GM12891 (cell line): ENCODE results near the gene TNS1.

Experiments
- DNase-seq: peaks from one replicate; pipeline ENCODE4 v3.0.0; 2011; ENCODE audit warnings: low spot score; ENCODE audit not compliant: insufficient read length
- FAIRE-seq: peaks from 2 replicates; lab custom pipeline; 2011; peaks lifted over from hg19 to GRCh38; lab: Jason Lieb, UNC
- PAX5 ChIP-seq: IDR thresholded peaks from 2 replicates; pipeline ENCODE4 v1.6.1; 2011; ENCODE audit warnings: low read length, moderate library complexity, mild to moderate bottlenecking; ENCODE audit not compliant: insufficient read depth, severe bottlenecking
- POLR2A ChIP-seq: IDR thresholded peaks from 2 replicates; pipeline ENCODE4 v1.6.1; 2011; ENCODE audit warnings: low read depth, low read length, control low read depth
- POLR2AphosphoS5 ChIP-seq: IDR thresholded peaks from 2 replicates; pipeline ENCODE4 v1.6.1; 2011; ENCODE audit warnings: low read depth, low read length, control low read depth
- POU2F2 ChIP-seq: IDR thresholded peaks from 2 replicates; pipeline ENCODE4 v1.6.1; 2011; ENCODE audit warnings: low read depth, mild to moderate bottlenecking, control low read depth, low read length, moderate library complexity
- SPI1 ChIP-seq: IDR thresholded peaks from 2 replicates; pipeline ENCODE4 v1.6.1; 2011; ENCODE audit warnings: low read depth, low read length, control low read depth
- TAF1 ChIP-seq: IDR thresholded peaks from 2 replicates; pipeline ENCODE4 v1.6.1; 2011; ENCODE audit warnings: low read depth, low read length, control low read depth

TNS1 gene

DNA sequence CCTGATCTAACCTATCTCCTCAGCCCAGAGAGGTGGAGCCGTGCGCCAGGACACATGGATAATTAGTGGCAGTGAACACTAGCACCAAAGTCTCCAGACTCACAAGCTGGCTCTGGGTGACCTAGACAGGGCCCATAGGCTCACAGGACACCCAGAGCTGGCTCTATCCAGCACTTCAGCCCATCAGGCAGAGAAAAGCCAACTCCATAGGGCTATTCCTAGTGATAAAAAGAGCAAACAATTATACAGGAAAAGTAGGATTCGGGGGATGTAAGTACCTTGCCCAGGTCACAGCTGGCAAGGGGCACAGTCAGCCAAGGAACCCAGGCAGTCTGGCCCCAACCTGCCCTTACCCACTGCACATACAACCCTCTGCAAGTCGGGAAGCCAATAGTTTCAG is 178.6 kb downstream of the TNS1 start:
- no peak for FAIRE-seq
- DNase-seq: no peak
- TF ChIP-seq POU2F2 (no peak), POLR2AphosphoS5 (no peak)

DNA sequence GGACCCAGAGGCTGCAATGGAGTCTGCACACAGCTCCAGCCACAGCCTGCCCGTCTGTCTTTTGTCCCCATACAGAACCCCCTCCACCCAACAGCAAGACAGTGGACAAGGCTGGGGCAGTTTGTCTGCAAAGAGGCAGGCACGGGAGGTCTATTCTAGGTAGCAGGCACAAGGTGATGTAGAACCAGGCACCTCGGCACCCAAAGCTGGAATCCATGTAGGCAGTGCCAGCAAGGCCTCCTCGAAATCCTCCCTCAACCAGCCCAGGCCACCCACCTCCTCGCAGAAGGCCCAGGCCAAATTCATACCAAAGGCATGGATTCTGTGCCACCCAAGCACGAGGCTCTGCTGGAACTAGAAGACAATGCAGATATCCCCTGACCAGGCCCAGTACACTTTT is 179.2 kb downstream of the TNS1 start:
- no peak for FAIRE-seq
- TF ChIP-seq POLR2A (no peak), PAX5 (no peak), TAF1 (no peak), POLR2AphosphoS5 (no peak), SPI1 (no peak), POU2F2 (no peak)
- no peak for DNase-seq

GRCh38 chr2:217822296-217823252 is 180.2 kb downstream of the TNS1 start:
- DNase-seq: no peak
- TF ChIP-seq PAX5 (no peak), POU2F2 (no peak)
- no peak for FAIRE-seq

GRCh38 chr2:217821536-217822147 is 181.2 kb downstream of the TNS1 start:
- TF ChIP-seq POLR2AphosphoS5 (no peak), POLR2A (no peak), TAF1 (no peak), PAX5 (no peak), POU2F2 (no peak), SPI1 (no peak)
- no peak for DNase-seq
- no peak for FAIRE-seq

- no peak for DNase-seq
- no peak for FAIRE-seq
- TF ChIP-seq POU2F2: no peak
- no peak for TF ChIP-seq SPI1
- TF ChIP-seq PAX5: no peak
- TF ChIP-seq POLR2AphosphoS5: no peak
- no peak for TF ChIP-seq POLR2A
- no peak for TF ChIP-seq TAF1
Observed at GRCh38 chr2:217820904-217821303, 181.9 kb downstream of the TNS1 start.

DNA sequence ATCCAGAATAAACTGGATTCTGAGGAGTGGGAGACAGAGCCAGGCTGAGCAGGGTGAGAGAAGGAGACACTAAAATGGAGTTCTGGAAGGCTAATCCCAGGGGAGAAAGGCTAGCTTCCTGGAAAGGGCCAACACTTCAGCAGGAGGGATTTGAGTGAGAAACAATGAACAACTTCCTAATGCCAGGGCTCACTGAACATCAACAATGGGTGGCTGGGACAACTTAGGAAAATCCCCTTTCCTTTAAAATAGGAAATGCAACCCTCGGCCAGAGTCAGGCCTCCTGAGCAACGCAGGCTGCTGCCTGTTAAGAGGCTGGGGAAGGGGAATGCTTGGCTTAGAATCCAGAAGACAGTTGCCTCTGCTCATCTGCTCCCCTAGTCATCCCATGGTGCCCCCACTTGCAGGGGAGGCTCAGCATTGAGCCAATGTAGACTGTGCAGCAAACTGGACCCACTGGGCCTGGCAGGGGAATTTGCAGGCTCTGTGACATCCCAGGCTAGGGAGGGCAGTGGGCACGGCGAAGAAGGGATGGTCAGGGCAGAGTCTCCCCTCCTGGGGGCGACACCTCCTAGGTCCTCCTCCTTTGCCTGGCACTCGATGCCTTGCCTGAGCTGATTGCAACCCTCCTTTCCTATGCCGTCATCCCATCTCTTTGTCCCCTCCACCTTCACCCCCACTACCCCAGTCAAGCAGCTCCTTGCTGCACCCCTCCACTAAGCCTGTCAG is 182.5 kb downstream of the TNS1 start:
- no peak for DNase-seq
- FAIRE-seq: no peak
- TF ChIP-seq POLR2A: no peak

DNA sequence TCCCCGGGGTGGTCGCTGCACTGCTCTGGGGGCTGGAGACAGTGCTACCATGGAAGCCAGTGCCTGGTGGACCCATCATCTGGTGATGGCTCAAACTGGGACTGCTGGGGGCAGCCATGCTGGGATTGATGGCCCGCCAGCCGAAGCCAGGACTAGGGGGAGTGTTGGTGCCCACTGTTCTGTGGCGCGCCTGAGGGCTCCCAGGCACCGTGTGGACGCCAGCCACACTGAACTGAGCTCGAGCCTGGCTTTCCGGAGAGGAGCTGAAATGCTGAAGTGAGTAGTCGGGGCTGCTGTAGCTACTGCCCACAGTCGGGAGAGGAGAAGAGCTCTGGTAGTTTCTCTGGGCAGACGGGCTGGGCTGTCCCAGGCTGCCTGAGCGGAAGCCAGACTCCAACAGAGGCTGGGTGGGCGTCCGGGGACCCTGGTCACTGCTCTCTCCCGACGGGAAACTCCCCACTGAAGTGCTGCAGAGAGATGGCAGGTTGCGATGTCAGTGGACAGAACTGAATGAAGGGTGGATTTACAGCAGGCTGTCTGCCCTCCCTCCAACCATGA is 184.4 kb downstream of the TNS1 start:
- FAIRE-seq: no peak
- no peak for DNase-seq
- no peak for TF ChIP-seq TAF1
- TF ChIP-seq SPI1: no peak
- no peak for TF ChIP-seq POLR2AphosphoS5
- no peak for TF ChIP-seq PAX5
- TF ChIP-seq POU2F2: no peak
- no peak for TF ChIP-seq POLR2A

- FAIRE-seq (no peak), DNase-seq (no peak)
- TF ChIP-seq POLR2A (no peak), PAX5 (no peak), POU2F2 (no peak), TAF1 (no peak), SPI1 (no peak), POLR2AphosphoS5 (no peak)
Observed at GRCh38 chr2:217817466-217818292, 185.1 kb downstream of the TNS1 start.
